ACC112 (cell line): ENCODE results near the gene VSIG10L.

Experiments used
- H2AFZ ChIP-seq: fragments of 200-600 bp; sonication (generic); one replicate; pipeline ENCODE4 v1.6.0; 2017; ENCODE audit warnings: antibody characterized with exemption, low read length; ENCODE audit not compliant: unreplicated experiment
- H3K27ac ChIP-seq: fragments of 200-600 bp; sonication (generic); 2 replicates; pipeline ENCODE4 v1.5.1; 2014; ENCODE audit warnings: low read depth, mild to moderate bottlenecking, antibody characterized with exemption, low read length, moderate library complexity
- H3K27me3 ChIP-seq: fragments of 200-600 bp; sonication (generic); 2 replicates; pipeline ENCODE4 v1.6.1; 2014; ENCODE audit warnings: mild to moderate bottlenecking, antibody characterized with exemption, low read length, moderate library complexity, mixed read lengths; ENCODE audit not compliant: insufficient read depth
- H3K36me3 ChIP-seq: fragments of 200-600 bp; sonication (generic); 2 replicates; pipeline ENCODE4 v1.6.1; 2016; ENCODE audit warnings: mild to moderate bottlenecking, antibody characterized with exemption, low read length, moderate library complexity, mixed read lengths; ENCODE audit not compliant: insufficient read depth
- H3K4me1 ChIP-seq: fragments of 200-600 bp; sonication (generic); one replicate; pipeline ENCODE4 v1.6.1; 2016; ENCODE audit warnings: low read length, mixed read lengths; ENCODE audit not compliant: insufficient read depth, unreplicated experiment, control insufficient read depth
- H3K4me3 ChIP-seq: fragments of 200-600 bp; sonication (generic); 2 replicates; pipeline ENCODE4 v1.5.1; 2014; ENCODE audit warnings: mild to moderate bottlenecking, low read depth, low read length
- H3K79me2 ChIP-seq: fragments of 200-600 bp; sonication (generic); one replicate; pipeline ENCODE4 v1.6.0; 2016; ENCODE audit warnings: low read length; ENCODE audit not compliant: control insufficient read depth, unreplicated experiment, insufficient read depth

VSIG10L gene

DNA sequence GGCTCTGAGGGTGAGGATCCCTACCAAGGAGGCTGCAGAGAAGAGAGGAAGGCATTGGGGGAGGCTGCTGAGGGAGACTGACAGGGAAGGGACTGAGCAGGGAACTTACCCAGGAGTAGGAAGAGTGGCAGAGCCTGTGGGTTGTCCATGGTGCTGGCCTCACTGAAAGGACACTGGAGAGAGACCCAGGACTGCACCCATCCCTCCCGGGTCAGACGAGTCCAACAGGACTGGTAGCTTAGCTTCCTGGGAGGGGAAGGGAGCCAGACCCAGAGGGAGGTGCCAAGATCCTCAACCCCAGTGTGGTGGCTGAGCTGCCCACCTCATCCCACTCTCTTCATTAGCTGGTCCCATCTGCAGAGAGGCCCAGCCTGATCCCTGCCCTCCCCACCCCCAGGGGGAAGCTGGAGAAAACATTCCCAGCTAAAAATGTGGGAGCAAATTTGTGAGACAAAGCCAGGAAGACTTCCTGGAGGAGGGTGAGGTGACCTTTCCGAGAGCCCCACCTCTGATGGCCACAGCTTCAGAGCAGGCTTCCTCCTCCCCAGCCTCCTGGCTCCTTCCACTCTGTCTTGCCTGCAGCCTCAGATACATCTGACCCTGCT is at the start of gene VSIG10L:
Gene VSIG10L, minus strand, starts transcription at position 164 of the 605 bp plus-strand sequence. Its CDS starts 15 bp downstream, at position 149.
- Histone ChIP-seq H3K79me2 (no peaks in the 10 kb centered on the region), H2AFZ (no peak within 1 kb of the TSS), H3K27ac (no peak within 1 kb of the TSS), H3K36me3 (no peaks in the 10 kb centered on the region), H3K4me1 (no peaks in the 10 kb centered on the region), H3K4me3 (peak within 1 kb of the TSS; percentile 78; the same call in 1 of the 2 replicates), H3K27me3 (no peaks in the 10 kb centered on the region)

- peaks cover 4% of the 10 kb centered on the region for H3K79me2 ChIP-seq
- H2AFZ ChIP-seq, result peak overlapping the region; percentile 38
- no peaks in the 10 kb centered on the region for H3K27me3 ChIP-seq
- no peaks in the 10 kb centered on the region for H3K36me3 ChIP-seq
- no peak overlapping the region for H3K4me3 ChIP-seq
- H3K4me1 ChIP-seq, result no peaks in the 10 kb centered on the region
- no peak overlapping the region for H3K27ac ChIP-seq
These were observed 49.2 kb upstream of the VSIG10L start for GRCh38 chr19:51391073-51391611.

DNA sequence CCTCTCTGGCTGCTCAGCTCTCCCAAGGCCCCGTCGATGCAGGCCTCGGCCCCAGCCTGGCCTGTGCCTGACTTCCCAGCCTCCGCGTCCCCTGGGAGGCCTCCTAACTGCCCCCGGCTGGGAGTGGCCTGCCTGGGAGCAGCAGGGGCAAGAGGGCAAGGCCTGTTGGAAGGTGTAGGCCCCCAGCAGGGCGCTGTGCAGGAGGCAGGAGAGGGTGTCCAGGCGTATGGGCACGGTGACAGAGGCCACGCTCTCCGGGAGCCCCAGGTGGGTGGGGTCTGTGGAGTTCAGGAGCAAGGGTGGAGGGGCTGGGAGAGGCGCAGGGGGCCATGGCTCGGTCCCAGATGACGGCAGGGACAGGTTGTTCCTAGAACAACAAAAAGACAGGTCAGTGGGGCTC is 47.2 kb upstream of the VSIG10L start:
- Histone ChIP-seq H3K79me2 (no peaks in the 10 kb centered on the region), H3K36me3 (no peaks in the 10 kb centered on the region), H3K27ac (no peak overlapping the region), H3K27me3 (no peaks in the 10 kb centered on the region), H3K4me1 (no peaks in the 10 kb centered on the region), H3K4me3 (no peak overlapping the region), H2AFZ (no peak overlapping the region)

GRCh38 chr19:51387924-51388389 is 46.0 kb upstream of the VSIG10L start, which contains the start of gene LIM2:
LIM2 (minus strand) TSS chr19:51387974; CDS start chr19:51387443, 531 bp downstream.
- H3K27me3 ChIP-seq, result no peaks in the 10 kb centered on the region
- no peaks in the 10 kb centered on the region for H3K4me1 ChIP-seq
- H2AFZ ChIP-seq, result no peak within 1 kb of the TSS
- no peak within 1 kb of the TSS for H3K27ac ChIP-seq
- no peaks in the 10 kb centered on the region for H3K36me3 ChIP-seq
- no peaks in the 10 kb centered on the region for H3K79me2 ChIP-seq
- H3K4me3 ChIP-seq, result no peak within 1 kb of the TSS

GRCh38 chr19:51386882-51387520 is 45.1 kb upstream of the VSIG10L start:
- H3K4me3 ChIP-seq, result no peak overlapping the region
- H3K4me1 ChIP-seq, result no peaks in the 10 kb centered on the region
- no peaks in the 10 kb centered on the region for H3K27me3 ChIP-seq
- H3K27ac ChIP-seq, result no peak overlapping the region
- H3K79me2 ChIP-seq, result no peaks in the 10 kb centered on the region
- no peak overlapping the region for H2AFZ ChIP-seq
- no peaks in the 10 kb centered on the region for H3K36me3 ChIP-seq

DNA sequence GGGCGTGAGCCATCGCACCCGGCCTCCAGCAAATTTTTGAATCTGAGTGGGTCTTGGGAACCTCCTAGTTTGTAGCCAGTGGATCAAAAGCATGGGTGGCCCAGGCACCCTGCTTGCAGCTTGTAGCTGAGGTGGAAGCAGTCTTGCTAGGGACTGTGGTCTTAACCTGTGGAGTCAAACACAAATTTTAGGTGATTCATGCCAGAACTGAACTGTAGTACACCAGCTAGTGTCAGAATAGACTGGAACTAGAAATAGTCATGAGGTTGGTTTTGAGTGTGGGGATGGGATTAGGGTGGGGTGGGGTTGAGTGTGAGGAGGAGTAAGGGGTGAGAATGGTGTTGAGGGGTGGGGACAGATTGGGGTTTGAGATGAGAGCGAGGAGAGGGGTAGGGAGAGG is 40.1 kb upstream of the VSIG10L start:
- Histone ChIP-seq H2AFZ (no peak overlapping the region), H3K4me1 (no peaks in the 10 kb centered on the region), H3K4me3 (no peak overlapping the region), H3K27me3 (no peaks in the 10 kb centered on the region), H3K79me2 (no peaks in the 10 kb centered on the region), H3K27ac (no peak overlapping the region), H3K36me3 (no peaks in the 10 kb centered on the region)

DNA sequence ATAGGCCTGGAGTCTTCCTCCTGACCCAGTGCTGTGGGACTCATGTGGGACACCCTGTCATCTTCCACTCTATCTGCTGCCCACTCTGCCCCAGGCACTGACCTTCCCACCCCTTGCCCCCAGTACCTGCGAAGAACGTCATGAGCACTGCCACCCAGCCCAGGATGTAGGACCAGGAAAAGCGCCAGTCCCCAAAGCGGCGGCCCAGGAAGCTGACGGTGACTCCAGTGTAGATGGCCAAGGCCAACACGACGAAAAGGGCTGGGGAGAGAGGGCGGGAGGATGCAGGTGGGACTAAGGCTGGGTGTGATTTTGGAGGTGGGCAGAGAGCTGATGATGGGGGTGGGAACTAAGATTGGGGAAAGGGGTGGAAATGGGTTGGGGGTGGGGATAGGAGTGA is 38.4 kb upstream of the VSIG10L start:
- Histone ChIP-seq H2AFZ (no peak overlapping the region), H3K4me1 (no peaks in the 10 kb centered on the region), H3K27me3 (no peaks in the 10 kb centered on the region), H3K4me3 (no peak overlapping the region), H3K79me2 (no peaks in the 10 kb centered on the region), H3K27ac (no peak overlapping the region), H3K36me3 (no peaks in the 10 kb centered on the region)

DNA sequence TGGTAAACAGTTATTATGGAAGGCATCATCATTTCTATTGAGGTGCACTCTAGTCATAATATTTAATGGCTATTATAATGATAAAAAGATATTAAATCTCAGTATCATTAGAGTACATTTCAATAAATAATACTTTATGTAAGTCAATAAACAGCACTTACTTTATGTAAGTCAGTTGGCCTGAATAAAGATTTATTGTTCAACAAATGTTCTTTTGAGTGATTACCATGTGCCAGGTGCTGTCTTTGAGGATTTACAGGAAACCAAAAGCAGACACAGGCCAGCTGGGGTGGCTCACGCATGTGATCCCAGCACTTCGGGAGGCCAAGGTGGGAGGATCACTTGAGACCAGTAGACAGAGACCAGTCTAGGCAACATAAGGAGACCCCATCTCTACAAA is 35.5 kb upstream of the VSIG10L start:
- H3K27me3 ChIP-seq, result no peaks in the 10 kb centered on the region
- H3K4me1 ChIP-seq, result no peaks in the 10 kb centered on the region
- H3K79me2 ChIP-seq, result no peaks in the 10 kb centered on the region
- no peak overlapping the region for H3K4me3 ChIP-seq
- H3K36me3 ChIP-seq, result no peaks in the 10 kb centered on the region
- H3K27ac ChIP-seq, result no peak overlapping the region
- H2AFZ ChIP-seq, result no peak overlapping the region

- Histone ChIP-seq H3K79me2 (no peaks in the 10 kb centered on the region), H3K4me1 (no peaks in the 10 kb centered on the region), H3K27me3 (no peaks in the 10 kb centered on the region), H3K4me3 (no peak overlapping the region), H3K27ac (no peak overlapping the region), H2AFZ (no peak overlapping the region), H3K36me3 (no peaks in the 10 kb centered on the region)
These were observed 33.7 kb upstream of the VSIG10L start for GRCh38 chr19:51375504-51376221.

GRCh38 chr19:51372649-51373504 is 30.9 kb upstream of the VSIG10L start, which contains the start of gene NKG7:
NKG7 (minus strand) TSS chr19:51372654; CDS start chr19:51372535, 119 bp downstream.
- Histone ChIP-seq H3K4me1 (no peaks in the 10 kb centered on the region), H2AFZ (no peak within 1 kb of the TSS), H3K27ac (no peak within 1 kb of the TSS), H3K4me3 (no peak within 1 kb of the TSS), H3K79me2 (no peaks in the 10 kb centered on the region), H3K36me3 (no peaks in the 10 kb centered on the region), H3K27me3 (no peaks in the 10 kb centered on the region)
